HepG2 (cell line): ENCODE measurements around the gene RPUSD3. TPM values are rescaled to one million over a fixed set of nuclear protein-coding genes. Genes with fewer than 3 reads are reported as not detected.
A peak's percentile ranks its signal among the peaks of the same experiment; 100 is the strongest.

Experiments used
- ASH2L ChIP-seq: fragments of 300-600, 200-600 bp; sonication (generic); IDR thresholded peaks from 2 replicates; pipeline ENCODE4 v1.7.0; 2017; ENCODE audit warnings: low read depth, mild to moderate bottlenecking, moderate library complexity, mixed read lengths, low read length; ENCODE audit not compliant: insufficient read length
- CREB1 ChIP-seq, 2 experiments: fragments of 450-650 bp in 1 of 2; IDR thresholded peaks; 2 replicates each; pipeline ENCODE4 v1.6.1; 2016 to 2017; ENCODE audit warnings: control low read depth in 1 of 2, mild to moderate bottlenecking in 1 of 2, missing compliant biosample characterization in 1 of 2, missing genetic modification characterization in 1 of 2
- DNMT1 ChIP-seq: sonication (generic); formaldehyde crosslinking; IDR thresholded peaks from 2 replicates; pipeline ENCODE4 v1.5.1; 2020; ENCODE audit warnings: mild to moderate bottlenecking, missing genetic modification reagents
- ELF1 ChIP-seq: sonication (generic); formaldehyde crosslinking; IDR thresholded peaks from 2 replicates; pipeline ENCODE4 v1.4.0; 2020; ENCODE audit warnings: missing genetic modification reagents
- MTF1 ChIP-seq: sonication (generic); formaldehyde crosslinking; IDR thresholded peaks from 2 replicates; pipeline ENCODE4 v1.5.0; 2020; ENCODE audit warnings: missing genetic modification reagents
- NR2C2 ChIP-seq: sonication (generic); formaldehyde crosslinking; IDR thresholded peaks from 2 replicates; pipeline ENCODE4 v1.4.0; 2020; ENCODE audit warnings: missing genetic modification reagents, mild to moderate bottlenecking, moderate library complexity, borderline replicate concordance
- NR2F6 ChIP-seq, 2 experiments: IDR thresholded peaks; 2 replicates each; pipeline ENCODE4 v1.6.1; 2016; ENCODE audit warnings: antibody characterized with exemption in 1 of 2, mild to moderate bottlenecking in 1 of 2
- POLR2AphosphoS2 ChIP-seq: IDR thresholded peaks from 2 replicates; pipeline ENCODE4 v1.6.1; 2011; ENCODE audit warnings: low read depth, low read length, improper control_type of control experiment
- SP140L ChIP-seq: sonication (generic); formaldehyde crosslinking; IDR thresholded peaks from 2 replicates; pipeline ENCODE4 v1.4.0; 2020; ENCODE audit warnings: missing genetic modification reagents, borderline replicate concordance
- SRF ChIP-seq: IDR thresholded peaks from 2 replicates; pipeline ENCODE4 v1.6.1; 2011; ENCODE audit warnings: mild to moderate bottlenecking, low read depth, low read length, moderate library complexity
- SUZ12 ChIP-seq: fragments of 150-350 bp; IDR thresholded peaks from 2 replicates; pipeline ENCODE4 v1.6.1; 2014; ENCODE audit warnings: low read depth, low read length
- ZNF296 ChIP-seq: sonication (generic); formaldehyde crosslinking; conservative IDR thresholded peaks from 2 replicates; pipeline ENCODE4 v1.5.0; 2020; ENCODE audit warnings: mild to moderate bottlenecking, missing genetic modification reagents
- ZNF335 ChIP-seq: sonication (generic); formaldehyde crosslinking; IDR thresholded peaks from 2 replicates; pipeline ENCODE4 v1.4.0; 2020; ENCODE audit warnings: missing genetic modification reagents
- ZNF839 ChIP-seq: sonication (generic); formaldehyde crosslinking; IDR thresholded peaks from 2 replicates; pipeline ENCODE4 v1.4.0; 2020; ENCODE audit warnings: missing genetic modification reagents, mild to moderate bottlenecking, borderline replicate concordance
- polyA plus RNA-seq, 8 experiments: library from polyadenylated mRNA; depleted of rRNA in 3 of 8; stranded (reverse) in 7 of 8; unstranded in 1 of 8; fragments of >200 nt; fragmentation: Illumina TruSeq in 4 of 8; extraction: Trizol in 4 of 8; gene quantifications; 2 replicates each; pipeline versions ENCODE4 v1.2.1 to v1.2.3, GENCODE V29; 2011 to 2016; ENCODE audit warnings: low read depth in 4 of 8, missing spikeins in 1 of 8, mixed read lengths in 1 of 8; ENCODE audit not compliant: insufficient read depth in 1 of 8
- total RNA-seq, 5 experiments: library from RNA; depleted of rRNA; stranded (reverse); fragments of >200 nt; fragmentation: Illumina TruSeq; extraction: Trizol; gene quantifications; 2 replicates each; pipeline ENCODE4 v1.2.3, GENCODE V29; 2016; ENCODE audit warnings: low read depth in 1 of 5
- TF ChIP-seq, protein P1 (sequence below): sonication (generic); formaldehyde crosslinking; IDR thresholded peaks from 2 replicates; pipeline ENCODE4 v1.8.0; 2022; ENCODE audit warnings: mild to moderate bottlenecking, missing genetic modification reagents; ENCODE audit not compliant: insufficient replicate concordance
- TF ChIP-seq, protein P2 (sequence below): sonication (generic); formaldehyde crosslinking; IDR thresholded peaks from 2 replicates; pipeline ENCODE4 v1.4.0; 2020; ENCODE audit warnings: mild to moderate bottlenecking, missing genetic modification reagents, borderline replicate concordance
- TF ChIP-seq, protein P3 (sequence below): sonication (generic); formaldehyde crosslinking; IDR thresholded peaks from 2 replicates; pipeline ENCODE4 v1.5.0; 2020; ENCODE audit warnings: missing genetic modification reagents
- TF ChIP-seq, protein P4 (sequence below): sonication (generic); formaldehyde crosslinking; IDR thresholded peaks from 2 replicates; pipeline ENCODE4 v1.5.1; 2020; ENCODE audit warnings: missing genetic modification reagents, mild to moderate bottlenecking, borderline replicate concordance

Gene RPUSD3
- total and polyA plus RNA-seq, 2 of the 13 experiments (the other 11 are each of a cell fraction or from before 2014, with no cell fraction given) = 32.1 to 48.7 TPM

DNA sequence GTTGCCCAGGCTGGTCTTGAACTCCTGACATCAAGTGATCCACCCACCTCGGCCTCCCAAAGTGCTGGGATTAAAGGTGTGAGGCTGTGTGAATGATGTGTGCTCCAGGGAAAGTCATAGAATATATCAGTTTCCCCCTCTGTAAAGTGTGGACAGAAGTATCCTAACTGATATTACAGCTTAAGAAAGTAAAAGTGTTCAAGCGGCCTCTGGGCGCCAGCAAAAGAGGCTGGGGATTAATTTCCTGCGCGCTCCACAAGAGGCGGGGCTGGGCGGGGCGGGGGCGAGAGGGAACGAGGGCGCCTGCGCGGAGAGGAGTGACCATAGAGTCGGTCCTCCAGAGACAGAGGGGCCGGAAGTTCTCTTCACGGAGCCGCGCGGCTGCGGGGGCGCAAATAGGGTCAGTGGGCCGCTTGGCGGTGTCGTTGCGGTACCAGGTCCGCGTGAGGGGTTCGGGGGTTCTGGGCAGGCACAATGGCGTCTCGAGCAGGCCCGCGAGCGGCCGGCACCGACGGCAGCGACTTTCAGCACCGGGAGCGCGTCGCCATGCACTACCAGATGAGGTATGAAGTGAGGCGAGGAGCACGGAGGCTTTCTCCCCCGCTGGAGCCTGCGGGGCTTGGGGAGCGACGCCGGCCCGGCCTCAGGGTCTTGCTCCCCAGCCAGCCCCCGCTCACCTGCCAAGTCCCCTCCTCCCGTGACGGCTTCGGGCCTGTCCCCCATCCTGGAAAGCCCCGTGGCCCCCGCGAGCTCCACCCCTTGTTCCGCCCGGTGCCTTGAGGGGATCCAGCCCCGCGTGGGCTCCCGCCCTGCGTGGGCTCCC lies 46.7 kb upstream of the RPUSD3 start, which contains the start of gene JAGN1 (continued):
- no peak for TF ChIP-seq SRF
- peak; percentile 94 for TF ChIP-seq ASH2L
- no peak for TF ChIP-seq ZNF296 (CRISPR knock-in tag)
- TF ChIP-seq, protein P1, sequence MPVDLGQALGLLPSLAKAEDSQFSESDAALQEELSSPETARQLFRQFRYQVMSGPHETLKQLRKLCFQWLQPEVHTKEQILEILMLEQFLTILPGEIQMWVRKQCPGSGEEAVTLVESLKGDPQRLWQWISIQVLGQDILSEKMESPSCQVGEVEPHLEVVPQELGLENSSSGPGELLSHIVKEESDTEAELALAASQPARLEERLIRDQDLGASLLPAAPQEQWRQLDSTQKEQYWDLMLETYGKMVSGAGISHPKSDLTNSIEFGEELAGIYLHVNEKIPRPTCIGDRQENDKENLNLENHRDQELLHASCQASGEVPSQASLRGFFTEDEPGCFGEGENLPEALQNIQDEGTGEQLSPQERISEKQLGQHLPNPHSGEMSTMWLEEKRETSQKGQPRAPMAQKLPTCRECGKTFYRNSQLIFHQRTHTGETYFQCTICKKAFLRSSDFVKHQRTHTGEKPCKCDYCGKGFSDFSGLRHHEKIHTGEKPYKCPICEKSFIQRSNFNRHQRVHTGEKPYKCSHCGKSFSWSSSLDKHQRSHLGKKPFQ (CRISPR knock-in tag) = peak; percentile 95
- no peak for TF ChIP-seq NR2F6 (IDR thresholded peaks at IDR 0.05)
- 0 out of 2 replicates have a peak, but pooled peaks have one; percentile 53 for TF ChIP-seq NR2F6 (CRISPR knock-in tag; IDR thresholded peaks at IDR 0.05)
- peak; percentile 83 for TF ChIP-seq ELF1 (CRISPR knock-in tag)
- peak; percentile 41; the same call in 1 of the 2 replicates for TF ChIP-seq ZNF335 (CRISPR knock-in tag)
- TF ChIP-seq SP140L (CRISPR knock-in tag) = no peak
- TF ChIP-seq ZNF839 (CRISPR knock-in tag) = peak; percentile 75; the same call in 1 of the 2 replicates
- no peak for TF ChIP-seq CREB1 (IDR thresholded peaks at IDR 0.05)
- peak; percentile 35; the same call in 1 of the 2 replicates for TF ChIP-seq CREB1 (CRISPR knock-in tag; IDR thresholded peaks at IDR 0.05)
- TF ChIP-seq, protein P2, sequence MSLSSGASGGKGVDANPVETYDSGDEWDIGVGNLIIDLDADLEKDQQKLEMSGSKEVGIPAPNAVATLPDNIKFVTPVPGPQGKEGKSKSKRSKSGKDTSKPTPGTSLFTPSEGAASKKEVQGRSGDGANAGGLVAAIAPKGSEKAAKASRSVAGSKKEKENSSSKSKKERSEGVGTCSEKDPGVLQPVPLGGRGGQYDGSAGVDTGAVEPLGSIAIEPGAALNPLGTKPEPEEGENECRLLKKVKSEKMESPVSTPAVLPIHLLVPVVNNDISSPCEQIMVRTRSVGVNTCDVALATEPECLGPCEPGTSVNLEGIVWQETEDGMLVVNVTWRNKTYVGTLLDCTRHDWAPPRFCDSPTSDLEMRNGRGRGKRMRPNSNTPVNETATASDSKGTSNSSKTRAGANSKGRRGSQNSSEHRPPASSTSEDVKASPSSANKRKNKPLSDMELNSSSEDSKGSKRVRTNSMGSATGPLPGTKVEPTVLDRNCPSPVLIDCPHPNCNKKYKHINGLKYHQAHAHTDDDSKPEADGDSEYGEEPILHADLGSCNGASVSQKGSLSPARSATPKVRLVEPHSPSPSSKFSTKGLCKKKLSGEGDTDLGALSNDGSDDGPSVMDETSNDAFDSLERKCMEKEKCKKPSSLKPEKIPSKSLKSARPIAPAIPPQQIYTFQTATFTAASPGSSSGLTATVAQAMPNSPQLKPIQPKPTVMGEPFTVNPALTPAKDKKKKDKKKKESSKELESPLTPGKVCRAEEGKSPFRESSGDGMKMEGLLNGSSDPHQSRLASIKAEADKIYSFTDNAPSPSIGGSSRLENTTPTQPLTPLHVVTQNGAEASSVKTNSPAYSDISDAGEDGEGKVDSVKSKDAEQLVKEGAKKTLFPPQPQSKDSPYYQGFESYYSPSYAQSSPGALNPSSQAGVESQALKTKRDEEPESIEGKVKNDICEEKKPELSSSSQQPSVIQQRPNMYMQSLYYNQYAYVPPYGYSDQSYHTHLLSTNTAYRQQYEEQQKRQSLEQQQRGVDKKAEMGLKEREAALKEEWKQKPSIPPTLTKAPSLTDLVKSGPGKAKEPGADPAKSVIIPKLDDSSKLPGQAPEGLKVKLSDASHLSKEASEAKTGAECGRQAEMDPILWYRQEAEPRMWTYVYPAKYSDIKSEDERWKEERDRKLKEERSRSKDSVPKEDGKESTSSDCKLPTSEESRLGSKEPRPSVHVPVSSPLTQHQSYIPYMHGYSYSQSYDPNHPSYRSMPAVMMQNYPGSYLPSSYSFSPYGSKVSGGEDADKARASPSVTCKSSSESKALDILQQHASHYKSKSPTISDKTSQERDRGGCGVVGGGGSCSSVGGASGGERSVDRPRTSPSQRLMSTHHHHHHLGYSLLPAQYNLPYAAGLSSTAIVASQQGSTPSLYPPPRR = peak; percentile 52
- no peak for TF ChIP-seq POLR2AphosphoS2
- TF ChIP-seq, protein P3, sequence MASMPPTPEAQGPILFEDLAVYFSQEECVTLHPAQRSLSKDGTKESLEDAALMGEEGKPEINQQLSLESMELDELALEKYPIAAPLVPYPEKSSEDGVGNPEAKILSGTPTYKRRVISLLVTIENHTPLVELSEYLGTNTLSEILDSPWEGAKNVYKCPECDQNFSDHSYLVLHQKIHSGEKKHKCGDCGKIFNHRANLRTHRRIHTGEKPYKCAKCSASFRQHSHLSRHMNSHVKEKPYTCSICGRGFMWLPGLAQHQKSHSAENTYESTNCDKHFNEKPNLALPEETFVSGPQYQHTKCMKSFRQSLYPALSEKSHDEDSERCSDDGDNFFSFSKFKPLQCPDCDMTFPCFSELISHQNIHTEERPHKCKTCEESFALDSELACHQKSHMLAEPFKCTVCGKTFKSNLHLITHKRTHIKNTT (CRISPR knock-in tag) = 0 out of 2 replicates have a peak, but pooled peaks have one; percentile 22
- 0 out of 2 replicates have a peak, but pooled peaks have one; percentile 58 for TF ChIP-seq DNMT1 (CRISPR knock-in tag)
- TF ChIP-seq, protein P4, sequence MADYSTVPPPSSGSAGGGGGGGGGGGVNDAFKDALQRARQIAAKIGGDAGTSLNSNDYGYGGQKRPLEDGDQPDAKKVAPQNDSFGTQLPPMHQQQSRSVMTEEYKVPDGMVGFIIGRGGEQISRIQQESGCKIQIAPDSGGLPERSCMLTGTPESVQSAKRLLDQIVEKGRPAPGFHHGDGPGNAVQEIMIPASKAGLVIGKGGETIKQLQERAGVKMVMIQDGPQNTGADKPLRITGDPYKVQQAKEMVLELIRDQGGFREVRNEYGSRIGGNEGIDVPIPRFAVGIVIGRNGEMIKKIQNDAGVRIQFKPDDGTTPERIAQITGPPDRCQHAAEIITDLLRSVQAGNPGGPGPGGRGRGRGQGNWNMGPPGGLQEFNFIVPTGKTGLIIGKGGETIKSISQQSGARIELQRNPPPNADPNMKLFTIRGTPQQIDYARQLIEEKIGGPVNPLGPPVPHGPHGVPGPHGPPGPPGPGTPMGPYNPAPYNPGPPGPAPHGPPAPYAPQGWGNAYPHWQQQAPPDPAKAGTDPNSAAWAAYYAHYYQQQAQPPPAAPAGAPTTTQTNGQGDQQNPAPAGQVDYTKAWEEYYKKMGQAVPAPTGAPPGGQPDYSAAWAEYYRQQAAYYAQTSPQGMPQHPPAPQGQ = 0 out of 2 replicates have a peak, but pooled peaks have one; percentile 27
- TF ChIP-seq MTF1 (CRISPR knock-in tag) = 0 out of 2 replicates have a peak, but pooled peaks have one; percentile 30
- no peak for TF ChIP-seq SUZ12
- peak; percentile 86 for TF ChIP-seq NR2C2 (CRISPR knock-in tag)
